ENCODE measurements around the gene TGFBR3. TPM values are rescaled to one million over a fixed set of nuclear protein-coding genes. Genes with fewer than 3 reads are reported as not detected.

TGFBR3 gene
- total RNA-seq, 1 donor from 2014 or later: 7.4 TPM

- Mint-ChIP-seq H3K36me3 (ENCODE audit: low read depth) (no peaks in the 10 kb centered on the region), H3K4me1 (peaks cover 10% of the 10 kb centered on the region), H3K27me3 (peaks cover 1% of the 10 kb centered on the region), H3K27ac (no peak overlapping the region), H3K9me3 (no peaks in the 10 kb centered on the region), H3K4me3 (no peak overlapping the region)
- intact Hi-C loops (cut with micrococcal nuclease): no loop called here
- DNase-seq: no peak
Observed at GRCh38 chr1:91817211-91817905, 68.6 kb downstream of the TGFBR3 start.

GRCh38 chr1:91816031-91816430, 69.9 kb downstream of the TGFBR3 start:
- Mint-ChIP-seq H3K36me3 (ENCODE audit: low read depth) (no peaks in the 10 kb centered on the region), H3K27ac (no peak overlapping the region), H3K27me3 (peaks cover 5% of the 10 kb centered on the region), H3K4me3 (no peak overlapping the region), H3K9me3 (no peaks in the 10 kb centered on the region), H3K4me1 (peaks cover 15% of the 10 kb centered on the region)
- intact Hi-C loops (cut with micrococcal nuclease): no loop called here
- DNase-seq: no peak

GRCh38 chr1:91814448-91814847, 71.5 kb downstream of the TGFBR3 start:
- Mint-ChIP-seq H3K36me3 (ENCODE audit: low read depth) (no peaks in the 10 kb centered on the region), H3K4me1 (peaks cover 25% of the 10 kb centered on the region), H3K27me3 (peaks cover 7% of the 10 kb centered on the region), H3K27ac (no peak overlapping the region), H3K4me3 (no peak overlapping the region), H3K9me3 (no peaks in the 10 kb centered on the region)
- DNase-seq: no peak
- intact Hi-C loops (cut with micrococcal nuclease): no loop called here

- Mint-ChIP-seq H3K4me3 (no peak overlapping the region), H3K27me3 (peaks cover 10% of the 10 kb centered on the region), H3K9me3 (no peaks in the 10 kb centered on the region), H3K27ac (no peak overlapping the region), H3K4me1 (peaks cover 31% of the 10 kb centered on the region), H3K36me3 (ENCODE audit: low read depth) (no peaks in the 10 kb centered on the region)
- intact Hi-C loops (cut with micrococcal nuclease): no loop called here
- DNase-seq: no peak
Observed at GRCh38 chr1:91813813-91814212, 72.1 kb downstream of the TGFBR3 start.

GRCh38 chr1:91811363-91812025, 74.5 kb downstream of the TGFBR3 start:
- H3K9me3 Mint-ChIP-seq: peaks cover 4% of the 10 kb centered on the region
- no peak overlapping the region for H3K27ac Mint-ChIP-seq
- H3K27me3 Mint-ChIP-seq: peaks cover 12% of the 10 kb centered on the region
- no peaks in the 10 kb centered on the region for H3K36me3 Mint-ChIP-seq (ENCODE audit: low read depth)
- intact Hi-C loops (cut with micrococcal nuclease): no loop called here
- no peak for DNase-seq
- peaks cover 30% of the 10 kb centered on the region for H3K4me1 Mint-ChIP-seq
- no peak overlapping the region for H3K4me3 Mint-ChIP-seq

- H3K27ac Mint-ChIP-seq: no peak overlapping the region
- peaks cover 2% of the 10 kb centered on the region for H3K36me3 Mint-ChIP-seq (ENCODE audit: low read depth)
- H3K9me3 Mint-ChIP-seq: peaks cover 4% of the 10 kb centered on the region
- intact Hi-C loops (cut with micrococcal nuclease): no loop called here
- no peak overlapping the region for H3K4me3 Mint-ChIP-seq
- no peak for DNase-seq
- H3K4me1 Mint-ChIP-seq: peaks cover 45% of the 10 kb centered on the region
- peaks cover 17% of the 10 kb centered on the region for H3K27me3 Mint-ChIP-seq
Observed at GRCh38 chr1:91809317-91809716, 76.6 kb downstream of the TGFBR3 start.

GRCh38 chr1:91807921-91808620, 77.9 kb downstream of the TGFBR3 start:
- H3K9me3 Mint-ChIP-seq: peaks cover 4% of the 10 kb centered on the region
- intact Hi-C loops (cut with micrococcal nuclease): no loop called here
- no peak for DNase-seq
- peaks cover 53% of the 10 kb centered on the region for H3K4me1 Mint-ChIP-seq
- H3K36me3 Mint-ChIP-seq (ENCODE audit: low read depth): peaks cover 2% of the 10 kb centered on the region
- no peak overlapping the region for H3K4me3 Mint-ChIP-seq
- H3K27me3 Mint-ChIP-seq: peaks cover 17% of the 10 kb centered on the region
- no peak overlapping the region for H3K27ac Mint-ChIP-seq

- no peak for DNase-seq
- Mint-ChIP-seq H3K4me1 (peaks cover 59% of the 10 kb centered on the region), H3K4me3 (no peak overlapping the region), H3K27me3 (peaks cover 19% of the 10 kb centered on the region), H3K36me3 (ENCODE audit: low read depth) (peaks cover 4% of the 10 kb centered on the region), H3K27ac (no peak overlapping the region), H3K9me3 (peaks cover 10% of the 10 kb centered on the region)
- intact Hi-C loops (cut with micrococcal nuclease): no loop called here
Observed at GRCh38 chr1:91806769-91807700, 78.9 kb downstream of the TGFBR3 start.

GRCh38 chr1:91806181-91806768, 79.7 kb downstream of the TGFBR3 start:
- intact Hi-C loops (cut with micrococcal nuclease): no loop called here
- H3K27me3 Mint-ChIP-seq: peaks cover 17% of the 10 kb centered on the region
- DNase-seq: no peak
- H3K4me1 Mint-ChIP-seq: peaks cover 54% of the 10 kb centered on the region
- H3K9me3 Mint-ChIP-seq: peaks cover 10% of the 10 kb centered on the region
- H3K27ac Mint-ChIP-seq: peak overlapping the region; percentile 5
- no peak overlapping the region for H3K4me3 Mint-ChIP-seq
- peaks cover 5% of the 10 kb centered on the region for H3K36me3 Mint-ChIP-seq (ENCODE audit: low read depth)

GRCh38 chr1:91805311-91805801, 80.6 kb downstream of the TGFBR3 start:
- intact Hi-C loops (cut with micrococcal nuclease): no loop called here
- H3K27ac Mint-ChIP-seq: peak overlapping the region; percentile 4
- H3K27me3 Mint-ChIP-seq: peaks cover 15% of the 10 kb centered on the region
- peaks cover 10% of the 10 kb centered on the region for H3K9me3 Mint-ChIP-seq
- H3K4me3 Mint-ChIP-seq: peak overlapping the region; percentile 22
- DNase-seq: peak; percentile 70
- H3K4me1 Mint-ChIP-seq: peaks cover 49% of the 10 kb centered on the region
- H3K36me3 Mint-ChIP-seq (ENCODE audit: low read depth): peaks cover 8% of the 10 kb centered on the region

- Mint-ChIP-seq H3K36me3 (ENCODE audit: low read depth) (peaks cover 8% of the 10 kb centered on the region), H3K4me1 (peaks cover 48% of the 10 kb centered on the region), H3K9me3 (peaks cover 10% of the 10 kb centered on the region), H3K27ac (peak overlapping the region; percentile 95), H3K4me3 (peak overlapping the region; percentile 78), H3K27me3 (peaks cover 15% of the 10 kb centered on the region)
- DNase-seq: peak; percentile 96
- intact Hi-C loops (cut with micrococcal nuclease): loop anchor here (1.0 to 5.0 kb wide), 11 partner anchors 50 to 668 kb away; partner anchors contain the start of gene CDC7
Observed at GRCh38 chr1:91804546-91805023, 81.4 kb downstream of the TGFBR3 start.

GRCh38 chr1:91803847-91804545, 82.0 kb downstream of the TGFBR3 start:
- Mint-ChIP-seq H3K27me3 (peaks cover 12% of the 10 kb centered on the region), H3K4me3 (peak overlapping the region; percentile 78), H3K4me1 (peaks cover 45% of the 10 kb centered on the region), H3K36me3 (ENCODE audit: low read depth) (peaks cover 8% of the 10 kb centered on the region), H3K27ac (peak overlapping the region; percentile 95), H3K9me3 (peaks cover 10% of the 10 kb centered on the region)
- intact Hi-C loops (cut with micrococcal nuclease): loop anchor here (1.0 to 5.0 kb wide), 11 partner anchors 50 to 668 kb away; partner anchors contain the start of gene CDC7
- DNase-seq: peak; percentile 91
